Lower lobe of right lung (tissue), 2 donors: ENCODE data around the gene ZFP3. TPM values are rescaled to one million over a fixed set of nuclear protein-coding genes. Genes with fewer than 3 reads are reported as not detected.
"Not testable (repeated sequence)": the region's sequence is repeated elsewhere in the genome, so short reads cannot be mapped to it uniquely, and the experiment has no call there.

ENCODE experiments used
- ATAC-seq, 2 donors: fragments of 200-7000 bp; cut with Tn5 transposase; one replicate each; pipeline ENCODE4 v1.9.1; 2020 to 2022; ENCODE audit warnings: mild to moderate bottlenecking in 2 of 2, moderate library complexity in 2 of 2
- DNase-seq: peaks from one replicate; pipeline ENCODE4 v3.0.0-alpha.2; 2020
- H3K27ac ChIP-seq: fragments of 200-600 bp; one replicate; pipeline ENCODE4 v1.8.0; 2022
- H3K27me3 ChIP-seq: fragments of 200-600 bp; one replicate; pipeline ENCODE4 v1.8.0; 2022; ENCODE audit warnings: low read depth
- H3K36me3 ChIP-seq: fragments of 200-600 bp; one replicate; pipeline ENCODE4 v1.8.0; 2022; ENCODE audit warnings: mild to moderate bottlenecking
- H3K4me1 ChIP-seq: fragments of 200-600 bp; one replicate; pipeline ENCODE4 v1.8.0; 2022
- H3K4me3 ChIP-seq: fragments of 200-600 bp; one replicate; pipeline ENCODE4 v1.8.0; 2022; ENCODE audit warnings: mild to moderate bottlenecking
- H3K9me3 ChIP-seq: fragments of 200-600 bp; one replicate; pipeline ENCODE4 v1.8.0; 2022
- CTCF ChIP-seq: fragments of 200-600 bp; IDR thresholded peaks from one replicate; pipeline ENCODE4 v1.8.0; 2022; ENCODE audit warnings: antibody characterized with exemption, mild to moderate bottlenecking
- intact Hi-C: fragments of 100-400 bp; cut with DNase I; formaldehyde crosslinking; loops from one replicate; pipeline ENCODE4 v1.11.0; 2022
- total RNA-seq: library from RNA; stranded (reverse); fragmentation: NEBNext Ultra II Directional; extraction: Animal tissue kit (Norgen Biotek cat#: 25700); gene quantifications from one replicate; pipeline ENCODE4 v1.2.1, GENCODE V29; 2021
- donor health status: DM: no; HTN: yes; CAD: no; lungs with severe emphysema.

ZFP3 gene
- total RNA-seq, 1 donor from 2014 or later: 7.1 TPM

- ATAC-seq (no peak), DNase-seq (peak; percentile 19)
- H3K27me3 ChIP-seq: peaks cover 48% of the 10 kb centered on the region
- no peak overlapping the region for H3K4me3 ChIP-seq
- H3K9me3 ChIP-seq: no peaks in the 10 kb centered on the region
- no peak for TF ChIP-seq CTCF
- no peaks in the 10 kb centered on the region for H3K36me3 ChIP-seq
- peaks cover 6% of the 10 kb centered on the region for H3K4me1 ChIP-seq
- intact Hi-C loops: no loop called here
- no peak overlapping the region for H3K27ac ChIP-seq
Observed at GRCh38 chr17:5120036-5120435, 41.8 kb downstream of the ZFP3 start.

- H3K27me3 ChIP-seq: peaks cover 42% of the 10 kb centered on the region
- H3K27ac ChIP-seq, ATAC-seq, H3K36me3 ChIP-seq, H3K4me3 ChIP-seq, H3K9me3 ChIP-seq, intact Hi-C loops, H3K4me1 ChIP-seq: not testable (repeated sequence)
- peak; percentile 6 for DNase-seq
Observed at GRCh38 chr17:5120436-5121185, 42.3 kb downstream of the ZFP3 start.

- Histone ChIP-seq H3K4me3 (no peak overlapping the region), H3K27ac (no peak overlapping the region), H3K9me3 (no peaks in the 10 kb centered on the region), H3K36me3 (no peaks in the 10 kb centered on the region), H3K4me1 (peaks cover 6% of the 10 kb centered on the region), H3K27me3 (peaks cover 35% of the 10 kb centered on the region)
- ATAC-seq (no peak), DNase-seq (peak; percentile 35)
- TF ChIP-seq CTCF: no peak
- intact Hi-C loops: no loop called here
Observed at GRCh38 chr17:5121186-5121841, 43.0 kb downstream of the ZFP3 start.

DNA sequence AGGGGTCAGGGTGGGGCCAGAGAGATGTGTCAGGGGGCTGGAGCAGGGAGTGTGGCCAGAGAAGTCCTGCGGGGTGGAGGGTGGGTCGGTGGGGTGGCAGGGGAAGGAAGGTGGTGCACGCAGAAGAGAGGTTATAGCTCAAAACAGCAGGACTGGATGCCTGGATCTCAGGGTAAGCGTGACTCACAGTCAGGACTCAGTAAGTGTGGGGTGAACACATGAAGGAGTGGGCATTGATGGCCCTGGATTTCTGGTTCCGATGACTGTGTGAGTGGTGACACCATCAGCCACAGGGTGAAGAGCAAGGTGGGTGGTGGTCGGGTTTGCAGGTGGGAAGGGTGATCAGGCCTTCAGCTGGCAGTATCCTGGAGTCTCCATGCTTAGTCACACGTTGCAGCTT is 43.8 kb downstream of the ZFP3 start:
- ATAC-seq, H3K27ac ChIP-seq, H3K9me3 ChIP-seq, H3K4me1 ChIP-seq, intact Hi-C loops, H3K36me3 ChIP-seq: not testable (repeated sequence)
- H3K4me3 ChIP-seq: peak overlapping the region; percentile 56
- H3K27me3 ChIP-seq: peaks cover 28% of the 10 kb centered on the region
- DNase-seq: peak; percentile 10

GRCh38 chr17:5122586-5123342 is 44.5 kb downstream of the ZFP3 start:
- no peaks in the 10 kb centered on the region for H3K36me3 ChIP-seq
- peak; percentile 13 for TF ChIP-seq CTCF
- peak; percentile 78 to 81 for ATAC-seq
- intact Hi-C loops: no loop called here
- no peaks in the 10 kb centered on the region for H3K9me3 ChIP-seq
- peak overlapping the region; percentile 56 for H3K4me3 ChIP-seq
- peaks cover 6% of the 10 kb centered on the region for H3K4me1 ChIP-seq
- peak; percentile 58 for DNase-seq
- H3K27me3 ChIP-seq: peaks cover 26% of the 10 kb centered on the region
- H3K27ac ChIP-seq: no peak overlapping the region

- Histone ChIP-seq H3K36me3 (no peaks in the 10 kb centered on the region), H3K4me3 (peak overlapping the region; percentile 56), H3K27me3 (peaks cover 26% of the 10 kb centered on the region), H3K27ac (no peak overlapping the region), H3K4me1 (peaks cover 6% of the 10 kb centered on the region), H3K9me3 (no peaks in the 10 kb centered on the region)
- peak; percentile 49 to 56 for ATAC-seq
- intact Hi-C loops: no loop called here
- TF ChIP-seq CTCF: no peak
- DNase-seq: peak; percentile 26
Observed at GRCh38 chr17:5123343-5124124, 45.3 kb downstream of the ZFP3 start.

- H3K36me3 ChIP-seq, H3K4me3 ChIP-seq, intact Hi-C loops, H3K27ac ChIP-seq, H3K4me1 ChIP-seq, H3K9me3 ChIP-seq: not testable (repeated sequence)
- peaks cover 26% of the 10 kb centered on the region for H3K27me3 ChIP-seq
- ATAC-seq (peak in 1 of 2 donors; percentile 14), DNase-seq (peak; percentile 14)
Observed at GRCh38 chr17:5124125-5124760, 46.0 kb downstream of the ZFP3 start.

DNA sequence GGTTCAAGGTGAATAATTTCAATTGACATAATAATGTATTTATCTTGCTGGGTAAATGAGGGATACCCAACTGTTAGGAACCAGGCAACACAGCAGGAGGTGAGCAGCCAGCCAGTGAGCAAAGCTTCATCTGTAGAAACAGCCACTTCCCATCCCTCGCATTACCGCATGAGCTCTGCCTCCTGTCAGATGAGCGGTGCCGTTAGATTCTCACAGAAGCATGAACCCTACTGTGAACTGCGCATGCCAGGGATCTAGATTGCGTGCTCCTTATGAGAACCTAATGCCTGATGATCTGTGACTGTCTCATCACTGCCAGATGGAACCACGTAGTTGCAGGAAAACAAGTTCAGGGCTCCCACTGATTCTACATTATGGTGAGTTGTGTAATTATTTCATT is 46.6 kb downstream of the ZFP3 start:
- H3K4me3 ChIP-seq, H3K4me1 ChIP-seq, H3K27ac ChIP-seq, ATAC-seq, DNase-seq, H3K9me3 ChIP-seq, H3K36me3 ChIP-seq, intact Hi-C loops: not testable (repeated sequence)
- peaks cover 26% of the 10 kb centered on the region for H3K27me3 ChIP-seq
